Body of pancreas (tissue), 4 donors: Measurements from ENCODE around the gene FBLN1. TPM values are rescaled to one million over a fixed set of nuclear protein-coding genes. Genes with fewer than 3 reads are reported as not detected.

Source experiments
- ATAC-seq: fragments of 150-250 bp; one replicate; pipeline ENCODE4 v1.9.1; 2016
- DNase-seq, 4 donors: peaks; one replicate each; pipeline ENCODE4 v3.0.0-alpha.2; 2019
- H3K27ac ChIP-seq, 4 donors: fragments of 200-600 bp; sonication (generic); 1 replicate in 3 of 4; 2 replicates in 1 of 4; pipeline versions ENCODE4 v1.5.1 to v1.6.1; 2016 to 2019; ENCODE audit warnings: mild to moderate bottlenecking in 1 of 4, mixed read lengths in 1 of 4, moderate library complexity in 1 of 4
- H3K27me3 ChIP-seq, 2 donors: fragments of 200-600 bp; sonication (generic); one replicate each; pipeline ENCODE4 v1.6.0; 2016; ENCODE audit warnings: mild to moderate bottlenecking in 1 of 2
- H3K36me3 ChIP-seq, 2 donors: fragments of 200-600 bp; sonication (generic); replicated peaks in 1 of 2; 2 replicates each; pipeline ENCODE4 v1.5.1; 2016; ENCODE audit warnings: low read depth in 2 of 2; ENCODE audit not compliant: insufficient read depth in 1 of 2
- H3K4me1 ChIP-seq: fragments of 200-600 bp; sonication (generic); one replicate; pipeline ENCODE4 v1.6.0; 2016
- H3K4me3 ChIP-seq, 2 donors: fragments of 200-600 bp; sonication (generic); 1 replicate in 1 of 2; 2 replicates in 1 of 2; pipeline ENCODE4 v1.5.1; 2016 to 2019
- H3K9me3 ChIP-seq, 3 donors: fragments of 200-600 bp; sonication (generic); 1 replicate in 2 of 3; 2 replicates in 1 of 3; pipeline ENCODE4 v1.5.1; 2016
- POLR2A ChIP-seq, 3 donors: fragments of 450-650 bp; IDR thresholded peaks; one replicate each; pipeline ENCODE4 v1.6.1; 2016; ENCODE audit warnings: antibody characterized with exemption in 3 of 3, mild to moderate bottlenecking in 2 of 3
- WGBS, 2 donors: methylation state at CpG; one replicate each; pipeline ENCODE4 v1.1.5; 2017; 5-methylcytosine and 5-hydroxymethylcytosine counted together
- intact Hi-C: fragments of 100-400 bp; cut with DNase I; formaldehyde crosslinking; loops from one replicate; pipeline ENCODE4 v1.15.1; 2023
- total RNA-seq, 2 donors: library from RNA; depleted of rRNA; stranded (reverse); fragments of >200 nt; gene quantifications; one replicate each; pipeline ENCODE4 v1.1.0, GENCODE V29; 2016
- TF ChIP-seq, protein P1 (sequence below), 7 experiments: fragments of 450-650 bp in 4 of 7; fragments of 200-600 bp in 3 of 7; sonication (generic) in 3 of 7; IDR thresholded peaks; one replicate each; pipeline ENCODE4 v1.5.1; 2016 to 2019; ENCODE audit warnings: antibody characterized with exemption in 7 of 7

Gene FBLN1
- total RNA-seq, 2 donors from 2014 or later = 97.0 to 119 TPM

DNA sequence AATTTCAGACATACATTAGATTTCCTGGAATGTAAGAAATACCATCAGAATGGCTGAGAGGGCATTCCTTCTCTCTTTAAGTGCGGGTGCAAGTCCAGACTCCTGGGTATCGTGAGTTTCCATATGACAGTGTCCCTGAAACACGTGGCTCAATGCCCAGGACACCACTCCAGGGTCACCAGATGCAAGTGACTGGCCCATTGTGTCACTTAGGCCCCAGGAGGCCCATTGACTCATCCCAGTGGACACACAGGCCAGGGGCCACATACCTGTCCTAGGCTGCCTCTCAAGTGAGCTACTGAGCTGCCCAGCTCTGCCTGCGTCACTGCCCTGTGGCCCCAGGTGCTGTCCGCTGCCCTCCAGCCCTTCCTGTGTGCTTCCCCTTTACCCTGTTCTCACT lies 18.5 kb downstream of the FBLN1 start:
- no peak overlapping the region for H3K27ac ChIP-seq
- no peak for ATAC-seq

DNA sequence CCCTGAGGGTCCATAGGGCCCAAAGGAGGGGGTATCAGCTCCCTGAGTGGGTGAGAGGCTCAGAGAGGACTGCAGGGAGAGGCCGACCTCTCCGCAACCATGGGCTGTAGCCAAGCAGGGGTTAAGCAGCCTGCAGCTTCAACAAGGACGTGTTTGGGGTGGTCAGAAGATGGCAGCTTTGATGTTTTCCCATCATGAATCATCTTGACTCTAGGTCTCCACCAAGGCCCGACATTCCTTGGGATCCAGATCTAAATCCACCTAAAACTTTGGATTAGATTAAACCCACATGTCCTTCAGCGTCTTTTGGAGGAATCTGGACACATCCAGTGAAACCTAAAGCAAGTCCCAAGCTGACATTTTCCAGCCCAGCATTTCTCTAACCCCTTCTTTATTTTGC lies 19.8 kb downstream of the FBLN1 start:
- H3K4me1 ChIP-seq = peaks cover 11% of the 10 kb centered on the region
- no peaks in the 10 kb centered on the region for H3K9me3 ChIP-seq
- no peaks in the 10 kb centered on the region for H3K36me3 ChIP-seq
- intact Hi-C loops = no loop called here
- H3K27ac ChIP-seq = no peak overlapping the region
- WGBS, 2 donors = 61 to 76% methylated on average over 4 to 5 of the region's 5 CpGs
- ATAC-seq (no peak), DNase-seq (no peak)
- no peak overlapping the region for H3K4me3 ChIP-seq
- no peaks in the 10 kb centered on the region for H3K27me3 ChIP-seq
- TF ChIP-seq POLR2A (IDR thresholded peaks at IDR 0.05) = no peak
- TF ChIP-seq, protein P1, sequence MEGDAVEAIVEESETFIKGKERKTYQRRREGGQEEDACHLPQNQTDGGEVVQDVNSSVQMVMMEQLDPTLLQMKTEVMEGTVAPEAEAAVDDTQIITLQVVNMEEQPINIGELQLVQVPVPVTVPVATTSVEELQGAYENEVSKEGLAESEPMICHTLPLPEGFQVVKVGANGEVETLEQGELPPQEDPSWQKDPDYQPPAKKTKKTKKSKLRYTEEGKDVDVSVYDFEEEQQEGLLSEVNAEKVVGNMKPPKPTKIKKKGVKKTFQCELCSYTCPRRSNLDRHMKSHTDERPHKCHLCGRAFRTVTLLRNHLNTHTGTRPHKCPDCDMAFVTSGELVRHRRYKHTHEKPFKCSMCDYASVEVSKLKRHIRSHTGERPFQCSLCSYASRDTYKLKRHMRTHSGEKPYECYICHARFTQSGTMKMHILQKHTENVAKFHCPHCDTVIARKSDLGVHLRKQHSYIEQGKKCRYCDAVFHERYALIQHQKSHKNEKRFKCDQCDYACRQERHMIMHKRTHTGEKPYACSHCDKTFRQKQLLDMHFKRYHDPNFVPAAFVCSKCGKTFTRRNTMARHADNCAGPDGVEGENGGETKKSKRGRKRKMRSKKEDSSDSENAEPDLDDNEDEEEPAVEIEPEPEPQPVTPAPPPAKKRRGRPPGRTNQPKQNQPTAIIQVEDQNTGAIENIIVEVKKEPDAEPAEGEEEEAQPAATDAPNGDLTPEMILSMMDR (IDR thresholded peaks at IDR 0.05) = no peak

More for the DNA sequence above, 18.5 kb downstream of the FBLN1 start:
- no peaks in the 10 kb centered on the region for H3K9me3 ChIP-seq
- H3K4me1 ChIP-seq = peaks cover 20% of the 10 kb centered on the region
- H3K4me3 ChIP-seq = no peak overlapping the region
- intact Hi-C loops = no loop called here
- H3K27me3 ChIP-seq = no peaks in the 10 kb centered on the region
- TF ChIP-seq POLR2A (IDR thresholded peaks at IDR 0.05) = no peak
- TF ChIP-seq, protein P1 (IDR thresholded peaks at IDR 0.05) = no peak
- DNase-seq = no peak
- 69 to 86% methylated on average over 3 to 5 of the region's 5 CpGs for WGBS, 2 donors
- H3K36me3 ChIP-seq = no peaks in the 10 kb centered on the region

DNA sequence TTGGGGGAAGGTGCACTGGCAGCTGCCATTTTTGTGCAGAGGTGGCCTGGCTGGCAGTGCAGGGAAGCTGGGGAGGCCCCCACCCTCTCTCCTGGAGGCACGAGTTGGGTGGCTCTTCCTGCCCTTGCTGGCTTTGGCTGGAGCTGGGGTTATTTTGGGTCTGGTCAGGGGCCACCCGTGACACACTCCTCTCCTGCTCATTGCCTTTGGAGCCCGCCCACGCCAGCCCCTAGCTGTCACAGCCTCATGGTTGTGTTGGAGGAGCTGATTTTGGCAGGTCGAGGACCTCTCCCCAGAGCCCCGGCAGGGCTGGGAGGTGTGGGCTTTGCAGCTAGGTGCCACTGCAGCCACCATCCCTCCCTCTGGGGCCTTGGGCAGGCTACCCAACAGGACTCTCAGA lies 21.5 kb downstream of the FBLN1 start:
- ATAC-seq = no peak
- Histone ChIP-seq H3K4me3 (no peak overlapping the region), H3K27ac (no peak overlapping the region)

DNA sequence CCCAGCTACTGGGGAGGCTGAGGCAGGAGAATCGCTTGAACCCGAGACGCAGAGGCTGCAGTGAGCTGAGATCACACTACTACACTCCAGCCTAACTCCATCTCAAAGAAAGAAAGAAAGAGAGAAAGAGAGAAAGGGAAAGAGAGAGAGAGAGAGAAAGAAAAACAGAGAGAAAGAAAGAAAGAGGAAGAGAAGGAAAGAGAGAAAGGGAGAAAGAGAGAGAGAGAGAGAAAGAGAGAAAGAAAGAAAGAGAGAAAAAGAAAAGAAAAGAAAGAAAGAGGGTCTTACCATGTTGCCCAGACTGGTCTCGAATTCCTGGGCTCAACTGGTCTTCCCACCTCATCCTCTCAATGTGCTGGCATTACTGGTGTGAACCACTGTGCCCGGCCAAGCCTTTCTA lies 22.3 kb downstream of the FBLN1 start:
- no peak for ATAC-seq
- H3K4me1 ChIP-seq = no peaks in the 10 kb centered on the region
- TF ChIP-seq, protein P1 (IDR thresholded peaks at IDR 0.05) = no peak
- no peak for TF ChIP-seq POLR2A (IDR thresholded peaks at IDR 0.05)
- no peak overlapping the region for H3K4me3 ChIP-seq
- intact Hi-C loops = no loop called here
- 80 to 82% methylated on average over 5 of the region's 5 CpGs for WGBS, 2 donors
- H3K36me3 ChIP-seq = no peaks in the 10 kb centered on the region
- no peak overlapping the region for H3K27ac ChIP-seq
- no peak for DNase-seq
- H3K9me3 ChIP-seq = no peaks in the 10 kb centered on the region
- no peaks in the 10 kb centered on the region for H3K27me3 ChIP-seq

More for the DNA sequence above, 21.5 kb downstream of the FBLN1 start:
- Histone ChIP-seq H3K9me3 (no peaks in the 10 kb centered on the region), H3K27me3 (no peaks in the 10 kb centered on the region), H3K36me3 (no peaks in the 10 kb centered on the region), H3K4me1 (no peaks in the 10 kb centered on the region)
- TF ChIP-seq, protein P1 (IDR thresholded peaks at IDR 0.05) = no peak
- TF ChIP-seq POLR2A (IDR thresholded peaks at IDR 0.05) = no peak
- WGBS, 2 donors = 60% methylated on average over 6 of the region's 6 CpGs; no CpG with 5 or more reads in 1 of the 2 donors
- DNase-seq = no peak
- intact Hi-C loops = no loop called here

DNA sequence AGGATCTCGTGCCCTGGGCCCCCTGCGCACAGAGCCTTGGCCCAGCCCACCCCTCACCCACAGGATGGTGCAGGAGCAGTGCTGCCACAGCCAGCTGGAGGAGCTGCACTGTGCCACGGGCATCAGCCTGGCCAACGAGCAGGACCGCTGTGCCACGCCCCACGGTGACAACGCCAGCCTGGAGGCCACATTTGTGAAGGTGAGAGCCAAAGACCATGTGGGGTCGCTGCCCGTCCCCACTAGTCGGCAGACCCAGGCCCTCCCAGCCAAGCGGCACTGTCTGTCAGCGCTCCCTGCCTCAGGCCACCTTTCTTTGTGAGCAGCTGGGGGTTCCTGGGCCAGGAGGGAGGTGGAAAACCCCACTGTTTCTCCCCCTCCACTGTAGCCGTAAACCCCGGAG lies 22.8 kb downstream of the FBLN1 start:
- no peak overlapping the region for H3K4me3 ChIP-seq
- ATAC-seq (no peak), DNase-seq (no peak)
- no peaks in the 10 kb centered on the region for H3K4me1 ChIP-seq
- H3K27ac ChIP-seq = no peak overlapping the region
- WGBS, 2 donors = 72% methylated on average over 13 of the region's 15 CpGs; no CpG with 5 or more reads in 1 of the 2 donors
- H3K27me3 ChIP-seq = no peaks in the 10 kb centered on the region
- no peaks in the 10 kb centered on the region for H3K36me3 ChIP-seq
- intact Hi-C loops = no loop called here
- TF ChIP-seq, protein P1 (IDR thresholded peaks at IDR 0.05) = no peak
- no peak for TF ChIP-seq POLR2A (IDR thresholded peaks at IDR 0.05)
- no peaks in the 10 kb centered on the region for H3K9me3 ChIP-seq
